Activated CD4-positive, alpha-beta T cell treated with anti-CD3 and anti-CD28 coated beads for 36 hours (primary cell): ENCODE data around the gene GOLGA8A. TPM values are rescaled to one million over a fixed set of nuclear protein-coding genes. Genes with fewer than 3 reads are reported as not detected.
A peak's percentile ranks its signal among the peaks of the same experiment; 100 is the strongest.
"Not testable (repeated sequence)": the region's sequence is repeated elsewhere in the genome, so short reads cannot be mapped to it uniquely, and the experiment has no call there.

ENCODE experiments used
- ATAC-seq: fragments of 200-7000 bp; cut with Tn5 transposase; one replicate; pipeline ENCODE4 v1.10.0; 2021; ENCODE audit warnings: mild to moderate bottlenecking, moderate library complexity
- CTCF ChIA-PET: fragments of 350-600 bp; sonication (Branson Sonifier 250); formaldehyde crosslinking; loops from one replicate; lab custom pipeline; 2021; ENCODE audit warnings: antibody characterized with exemption; lab: Charles Lee
- POLR2A ChIA-PET: fragments of 350-600 bp; sonication (Branson Sonifier 250); formaldehyde crosslinking; loops from one replicate; lab custom pipeline; 2021; ENCODE audit warnings: antibody characterized with exemption, inconsistent platforms; lab: Charles Lee
- DNase-seq: peaks from one replicate; pipeline ENCODE4 v3.0.0-alpha.2; 2020
- H3K27ac Mint-ChIP-seq: one replicate; pipeline ENCODE4 v1.8.0; 2021; ENCODE audit warnings: mixed read lengths
- H3K27me3 Mint-ChIP-seq: one replicate; pipeline ENCODE4 v1.8.0; 2021; ENCODE audit warnings: mixed read lengths
- H3K36me3 Mint-ChIP-seq: one replicate; pipeline ENCODE4 v1.8.0; 2021; ENCODE audit warnings: low read depth, mixed read lengths
- H3K4me1 Mint-ChIP-seq: one replicate; pipeline ENCODE4 v1.8.0; 2021; ENCODE audit warnings: mixed read lengths
- H3K4me3 Mint-ChIP-seq: one replicate; pipeline ENCODE4 v1.8.0; 2021; ENCODE audit warnings: mild to moderate bottlenecking, moderate library complexity, mixed read lengths
- H3K9me3 Mint-ChIP-seq: one replicate; pipeline ENCODE4 v1.8.0; 2021; ENCODE audit warnings: low read depth, mixed read lengths
- intact Hi-C, 2 experiments: fragments of 100-400 bp; cut with DNase I in 1 of 2; cut with micrococcal nuclease in 1 of 2; formaldehyde crosslinking; loops; one replicate each; pipeline versions ENCODE4 v1.14.2 to v1.15.1; 2022 to 2024; cut with DNase I, micrococcal nuclease
- total RNA-seq, 2 experiments: library from RNA; stranded (reverse); gene quantifications; one replicate each; pipeline ENCODE4 v1.2.3, GENCODE V29; 2021

GOLGA8A gene
- total RNA-seq, 2 experiments from 2014 or later: 147 to 165 TPM

- CTCF ChIA-PET: interaction anchor here (1.0 to 1.2 kb wide), 2 partner anchors 108 to 151 kb away, joined by 3 read pairs; no protein-coding TSS in a partner anchor
- Mint-ChIP-seq H3K36me3 (peaks cover 44% of the 10 kb centered on the region), H3K27me3 (no peaks in the 10 kb centered on the region), H3K9me3 (no peaks in the 10 kb centered on the region), H3K4me3 (peak overlapping the region; percentile 83), H3K27ac (no peak overlapping the region), H3K4me1 (peaks cover 18% of the 10 kb centered on the region)
- intact Hi-C loops: loop anchor here (1.0 to 10.0 kb wide), 8 partner anchors 68 to 1110 kb away; partner anchors contain the start of genes AVEN (in 1 of the 2), DPH6 (in 1 of the 2), EMC4 (in 1 of the 2) and EMC7 (in 1 of the 2)
- POLR2A ChIA-PET: no interaction called here
- ATAC-seq: peak; percentile 69
- peak; percentile 72 for DNase-seq
Measured at GRCh38 chr15:34436956-34437442, 609 bp downstream of the GOLGA8A start.

GRCh38 chr15:34436126-34436955 lies 1.3 kb downstream of the GOLGA8A start:
- Mint-ChIP-seq H3K27me3 (no peaks in the 10 kb centered on the region), H3K36me3 (peaks cover 49% of the 10 kb centered on the region), H3K9me3 (no peaks in the 10 kb centered on the region), H3K27ac (peak overlapping the region; percentile 37), H3K4me1 (peaks cover 18% of the 10 kb centered on the region), H3K4me3 (peak overlapping the region; percentile 83)
- ATAC-seq (peak; percentile 35), DNase-seq (peak; percentile 39)
- CTCF ChIA-PET: interaction anchor here (0.5 to 1.3 kb wide), 3 partner anchors 68 to 202 kb away, joined by 3 to 4 read pairs (median 3); no protein-coding TSS in a partner anchor
- POLR2A ChIA-PET: no interaction called here
- intact Hi-C loops: loop anchor here (2.0 to 10.0 kb wide), 7 partner anchors 68 to 1111 kb away; partner anchors contain the start of genes AVEN (in 1 of the 2), DPH6 (in 1 of the 2), EMC4 (in 1 of the 2) and EMC7 (in 1 of the 2)

GRCh38 chr15:34435658-34436057 lies 1.9 kb downstream of the GOLGA8A start:
- ChIA-PET CTCF (interaction anchor here (0.5 to 1.3 kb wide), 2 partner anchors 68 to 202 kb away, joined by 3 to 4 read pairs; no protein-coding TSS in a partner anchor), POLR2A (no interaction called here)
- no peaks in the 10 kb centered on the region for H3K27me3 Mint-ChIP-seq
- H3K4me3 Mint-ChIP-seq: peak overlapping the region; percentile 83
- DNase-seq: no peak
- no peaks in the 10 kb centered on the region for H3K9me3 Mint-ChIP-seq
- ATAC-seq: no peak
- no peak overlapping the region for H3K27ac Mint-ChIP-seq
- H3K36me3 Mint-ChIP-seq: peaks cover 52% of the 10 kb centered on the region
- peaks cover 19% of the 10 kb centered on the region for H3K4me1 Mint-ChIP-seq
- intact Hi-C loops: loop anchor here (2.0 to 10.0 kb wide), 7 partner anchors 67 to 1112 kb away; partner anchors contain the start of genes AVEN (in 1 of the 2), DPH6 (in 1 of the 2), EMC4 (in 1 of the 2) and EMC7 (in 1 of the 2)

GRCh38 chr15:34434627-34435305 lies 2.8 kb downstream of the GOLGA8A start:
- Mint-ChIP-seq H3K27me3 (no peaks in the 10 kb centered on the region), H3K9me3 (no peaks in the 10 kb centered on the region), H3K27ac (no peak overlapping the region), H3K4me1 (peaks cover 21% of the 10 kb centered on the region), H3K4me3 (no peak overlapping the region), H3K36me3 (peaks cover 56% of the 10 kb centered on the region)
- DNase-seq (no peak), ATAC-seq (no peak)
- POLR2A ChIA-PET: interaction anchor here (0.6 kb wide), 1 partner anchor 67 kb away, joined by 3 read pairs; no protein-coding TSS in a partner anchor
- intact Hi-C loops: loop anchor here (5.0 to 10.0 kb wide), 3 partner anchors 153 to 1113 kb away; partner anchors contain the start of genes DPH6 (in 1 of the 2) and EMC4 (in 1 of the 2)
- CTCF ChIA-PET: interaction anchor here (1.3 kb wide), 1 partner anchor 67 kb away, joined by 4 read pairs; no protein-coding TSS in a partner anchor

GRCh38 chr15:34433956-34434626 lies 3.5 kb downstream of the GOLGA8A start:
- CTCF ChIA-PET, H3K27me3 Mint-ChIP-seq, DNase-seq, ATAC-seq, POLR2A ChIA-PET, H3K9me3 Mint-ChIP-seq, H3K27ac Mint-ChIP-seq, H3K4me3 Mint-ChIP-seq: not testable (repeated sequence)
- H3K4me1 Mint-ChIP-seq: peaks cover 21% of the 10 kb centered on the region
- intact Hi-C loops: loop anchor here in 1 of 2 experiments (10.0 kb wide), 1 partner anchor 209 kb away; the partner anchor contains the start of gene EMC4
- H3K36me3 Mint-ChIP-seq: peaks cover 60% of the 10 kb centered on the region

GRCh38 chr15:34430642-34431041 lies 7.0 kb downstream of the GOLGA8A start:
- CTCF ChIA-PET, H3K9me3 Mint-ChIP-seq, H3K27me3 Mint-ChIP-seq, H3K27ac Mint-ChIP-seq, DNase-seq, H3K4me3 Mint-ChIP-seq, ATAC-seq, POLR2A ChIA-PET: not testable (repeated sequence)
- intact Hi-C loops: loop anchor here in 1 of 2 experiments (10.0 kb wide), 1 partner anchor 206 kb away; the partner anchor contains the start of gene EMC4
- H3K36me3 Mint-ChIP-seq: peaks cover 64% of the 10 kb centered on the region
- H3K4me1 Mint-ChIP-seq: peaks cover 12% of the 10 kb centered on the region

GRCh38 chr15:34423425-34424090 lies 14.1 kb downstream of the GOLGA8A start:
- H3K27ac Mint-ChIP-seq, DNase-seq, intact Hi-C loops, POLR2A ChIA-PET, H3K27me3 Mint-ChIP-seq, ATAC-seq, H3K9me3 Mint-ChIP-seq, H3K4me3 Mint-ChIP-seq, H3K4me1 Mint-ChIP-seq, CTCF ChIA-PET: not testable (repeated sequence)
- H3K36me3 Mint-ChIP-seq: peaks cover 21% of the 10 kb centered on the region

GRCh38 chr15:34420953-34421352 lies 16.7 kb downstream of the GOLGA8A start:
- H3K9me3 Mint-ChIP-seq, H3K27me3 Mint-ChIP-seq, H3K27ac Mint-ChIP-seq, ATAC-seq, POLR2A ChIA-PET, H3K4me1 Mint-ChIP-seq, DNase-seq, H3K4me3 Mint-ChIP-seq, intact Hi-C loops, CTCF ChIA-PET: not testable (repeated sequence)
- H3K36me3 Mint-ChIP-seq: peaks cover 14% of the 10 kb centered on the region

- ATAC-seq, H3K27me3 Mint-ChIP-seq, H3K4me3 Mint-ChIP-seq, POLR2A ChIA-PET, CTCF ChIA-PET, H3K9me3 Mint-ChIP-seq, DNase-seq, intact Hi-C loops, H3K4me1 Mint-ChIP-seq, H3K27ac Mint-ChIP-seq: not testable (repeated sequence)
- peaks cover 10% of the 10 kb centered on the region for H3K36me3 Mint-ChIP-seq
Measured at GRCh38 chr15:34418435-34418834, 19.2 kb downstream of the GOLGA8A start.

GRCh38 chr15:34409511-34409910 lies 28.1 kb downstream of the GOLGA8A start:
- ATAC-seq, DNase-seq, H3K4me3 Mint-ChIP-seq, H3K9me3 Mint-ChIP-seq, H3K36me3 Mint-ChIP-seq, H3K27me3 Mint-ChIP-seq, H3K4me1 Mint-ChIP-seq, intact Hi-C loops, POLR2A ChIA-PET, H3K27ac Mint-ChIP-seq, CTCF ChIA-PET: not testable (repeated sequence)
